H1 (cell line): ENCODE measurements around the gene CNTD1. TPM values are rescaled to one million over a fixed set of nuclear protein-coding genes. Genes with fewer than 3 reads are reported as not detected.

Experiments
- CTCF ChIA-PET: fragments of 300-600 bp; sonication (Branson Sonifier 250); formaldehyde crosslinking; loops from one replicate; lab custom pipeline; 2021; ENCODE audit not compliant: partially characterized antibody; lab: Charles Lee
- POLR2A ChIA-PET: fragments of 300-600 bp; sonication (Branson Sonifier 250); formaldehyde crosslinking; loops from one replicate; lab custom pipeline; 2021; ENCODE audit warnings: inconsistent platforms; ENCODE audit not compliant: partially characterized antibody; lab: Charles Lee
- DNase-seq, 2 experiments: peaks; one replicate each; pipeline versions ENCODE4 v3.0.0 to v3.0.0-alpha.2; 2010 to 2022; ENCODE audit warnings: low spot score in 2 of 2, low read depth in 1 of 2, mixed read lengths in 1 of 2
- FAIRE-seq: peaks from 2 replicates; lab custom pipeline; 2011; peaks lifted over from hg19 to GRCh38; lab: Jason Lieb, UNC
- H2AFZ ChIP-seq: 2 replicates; pipeline ENCODE4 v1.8.1; 2012; ENCODE audit warnings: low read length, inconsistent platforms
- H2AK5ac ChIP-seq: 2 replicates; pipeline ENCODE4 v1.6.1; 2013; ENCODE audit warnings: low read depth, low read length
- H2BK120ac ChIP-seq: replicated peaks from 2 replicates; pipeline ENCODE3; 2013; ENCODE audit warnings: low read depth, low read length, inconsistent platforms
- H2BK12ac ChIP-seq: 2 replicates; pipeline ENCODE4 v1.6.1; 2013; ENCODE audit warnings: low read depth, low read length
- H2BK15ac ChIP-seq: 2 replicates; pipeline ENCODE4 v1.6.1; 2013; ENCODE audit warnings: low read length
- H2BK20ac ChIP-seq: 2 replicates; pipeline ENCODE4 v1.6.1; 2013; ENCODE audit warnings: low read length
- H2BK5ac ChIP-seq: 2 replicates; pipeline ENCODE4 v1.6.1; 2013; ENCODE audit warnings: low read depth, low read length
- H3K14ac ChIP-seq: 2 replicates; pipeline ENCODE4 v1.6.1; 2013; ENCODE audit warnings: inconsistent platforms; ENCODE audit not compliant: insufficient read length
- H3K18ac ChIP-seq: 2 replicates; pipeline ENCODE4 v1.6.1; 2013; ENCODE audit warnings: low read length; ENCODE audit errors: extremely low read depth
- H3K23ac ChIP-seq: 2 replicates; pipeline ENCODE4 v1.6.1; 2013; ENCODE audit warnings: inconsistent platforms; ENCODE audit not compliant: insufficient read length
- H3K23me2 ChIP-seq: 2 replicates; pipeline ENCODE4 v1.6.1; 2013; ENCODE audit warnings: low read depth, low read length
- H3K27ac ChIP-seq: 2 replicates; pipeline ENCODE4 v1.6.1; 2011; ENCODE audit warnings: low read depth, low read length, inconsistent platforms
- H3K27me3 ChIP-seq, 4 experiments: replicated peaks in 1 of 4; 1 replicate in 1 of 4; 2 replicates in 3 of 4; pipeline versions ENCODE4 v1.6.1 to v1.8.1; 2011 to 2013; ENCODE audit warnings: low read length in 3 of 4, mild to moderate bottlenecking in 3 of 4, inconsistent platforms in 2 of 4, mixed read lengths in 2 of 4, moderate library complexity in 1 of 4; ENCODE audit not compliant: control insufficient read depth in 3 of 4, insufficient read depth in 3 of 4; ENCODE audit errors: extremely low read depth in 1 of 4
- H3K36me3 ChIP-seq, 4 experiments: 2 replicates each; pipeline versions ENCODE4 v1.6.1 to v1.8.1; 2011 to 2013; ENCODE audit warnings: mild to moderate bottlenecking in 4 of 4, low read length in 3 of 4, moderate library complexity in 2 of 4, control low read depth in 1 of 4, inconsistent platforms in 1 of 4; ENCODE audit not compliant: insufficient read depth in 4 of 4, control insufficient read depth in 2 of 4
- H3K4ac ChIP-seq: replicated peaks from 2 replicates; pipeline ENCODE3; 2013; ENCODE audit warnings: low read length, low read depth, mixed read lengths, inconsistent platforms; ENCODE audit not compliant: insufficient read length
- H3K4me1 ChIP-seq, 4 experiments: replicated peaks in 1 of 4; 1 replicate in 1 of 4; 2 replicates in 3 of 4; pipeline versions ENCODE4 v1.6.1 to v1.8.1; 2011 to 2013; ENCODE audit warnings: low read length in 3 of 4, inconsistent platforms in 2 of 4, mixed read lengths in 1 of 4; ENCODE audit not compliant: insufficient read depth in 4 of 4, control insufficient read depth in 3 of 4
- H3K4me2 ChIP-seq, 2 experiments: 2 replicates each; pipeline versions ENCODE4 v1.6.1 to v1.8.1; 2011 to 2013; ENCODE audit warnings: low read depth in 2 of 2, low read length in 2 of 2, control low read depth in 1 of 2, inconsistent platforms in 1 of 2, mild to moderate bottlenecking in 1 of 2; ENCODE audit not compliant: insufficient read depth in 1 of 2
- H3K4me3 ChIP-seq, 4 experiments: fragments of 200-600, 300-600 bp in 1 of 4; sonication (generic), shearing (Covaris generic), sonication (Bioruptor Twin) in 1 of 4; 2 replicates each; pipeline versions ENCODE4 v1.5.1 to v1.8.1; 2011 to 2016; ENCODE audit warnings: low read length in 4 of 4, low read depth in 3 of 4, control low read depth in 2 of 4, inconsistent platforms in 2 of 4, mild to moderate bottlenecking in 2 of 4, mixed read lengths in 1 of 4, moderate library complexity in 1 of 4; ENCODE audit not compliant: insufficient read depth in 2 of 4; ENCODE audit errors: extremely low read depth in 1 of 4
- H3K56ac ChIP-seq: replicated peaks from 2 replicates; pipeline ENCODE3; 2013; ENCODE audit warnings: low read depth, mild to moderate bottlenecking, mixed read lengths, low read length, inconsistent platforms; ENCODE audit not compliant: insufficient read length
- H3K79me1 ChIP-seq: 2 replicates; pipeline ENCODE4 v1.6.1; 2013; ENCODE audit warnings: low read depth, low read length, control low read depth
- H3K79me2 ChIP-seq, 2 experiments: 2 replicates each; pipeline versions ENCODE4 v1.6.1 to v1.8.1; 2012 to 2013; ENCODE audit warnings: low read length in 2 of 2, mild to moderate bottlenecking in 2 of 2, inconsistent platforms in 1 of 2; ENCODE audit not compliant: insufficient read depth in 2 of 2, control insufficient read depth in 1 of 2
- H3K9ac ChIP-seq, 4 experiments: replicated peaks in 1 of 4; 1 replicate in 1 of 4; 2 replicates in 3 of 4; pipeline versions ENCODE4 v1.6.1 to v1.8.1; 2011 to 2013; ENCODE audit warnings: low read depth in 3 of 4, low read length in 3 of 4, control low read depth in 2 of 4, mild to moderate bottlenecking in 2 of 4, moderate library complexity in 2 of 4, inconsistent platforms in 1 of 4; ENCODE audit errors: extremely low read depth in 1 of 4
- H3K9me3 ChIP-seq, 2 experiments: 2 replicates each; pipeline versions ENCODE4 v1.6.1 to v1.8.1; 2012 to 2013; ENCODE audit warnings: mild to moderate bottlenecking in 2 of 2, moderate library complexity in 2 of 2, control low read depth in 1 of 2, inconsistent platforms in 1 of 2, low read depth in 1 of 2, low read length in 1 of 2, mixed read lengths in 1 of 2; ENCODE audit not compliant: insufficient read depth in 2 of 2
- H4K20me1 ChIP-seq, 2 experiments: replicated peaks in 1 of 2; 2 replicates each; pipeline versions ENCODE3 to v1.8.1; 2011 to 2013; ENCODE audit warnings: inconsistent platforms in 2 of 2, low read length in 2 of 2, mild to moderate bottlenecking in 1 of 2; ENCODE audit not compliant: insufficient read depth in 2 of 2, control insufficient read depth in 1 of 2
- H4K5ac ChIP-seq: 2 replicates; pipeline ENCODE4 v1.6.1; 2013; ENCODE audit warnings: low read length, low read depth, mixed read lengths, inconsistent platforms; ENCODE audit not compliant: insufficient read length
- H4K8ac ChIP-seq: 2 replicates; pipeline ENCODE4 v1.8.0; 2013; ENCODE audit warnings: mild to moderate bottlenecking, moderate library complexity, low read length, inconsistent platforms; ENCODE audit not compliant: insufficient read depth; ENCODE audit errors: extremely low read depth
- H4K91ac ChIP-seq: replicated peaks from 2 replicates; pipeline ENCODE3; 2013; ENCODE audit warnings: low read length, mixed read lengths, inconsistent platforms; ENCODE audit not compliant: insufficient read length
- ASH2L ChIP-seq: fragments of 200-600, 300-600 bp; sonication (generic); IDR thresholded peaks from one replicate; pipeline ENCODE4 v1.7.1; 2017; ENCODE audit warnings: low read length
- ATF3 ChIP-seq: IDR thresholded peaks from 2 replicates; pipeline ENCODE4 v1.6.1; 2011; ENCODE audit warnings: low read depth, mild to moderate bottlenecking, low read length; ENCODE audit not compliant: insufficient read depth
- BRCA1 ChIP-seq: IDR thresholded peaks from 2 replicates; pipeline ENCODE4 v1.6.1; 2012; ENCODE audit warnings: low read depth, low read length, improper control_type of control experiment
- CREB1 ChIP-seq: IDR thresholded peaks from 2 replicates; pipeline ENCODE4 v1.6.1; 2012; ENCODE audit warnings: inconsistent platforms
- E2F6 ChIP-seq: IDR thresholded peaks from 2 replicates; pipeline ENCODE4 v1.6.1; 2012; ENCODE audit warnings: inconsistent platforms
- MAFK ChIP-seq: IDR thresholded peaks from 2 replicates; pipeline ENCODE4 v1.6.1; 2012; ENCODE audit warnings: low read depth, mild to moderate bottlenecking, improper control_type of control experiment, low read length
- RAD21 ChIP-seq, 2 experiments: IDR thresholded peaks in 1 of 2; conservative IDR thresholded peaks in 1 of 2; 2 replicates each; pipeline ENCODE4 v1.6.1; 2011; ENCODE audit warnings: low read depth in 2 of 2, low read length in 2 of 2, improper control_type of control experiment in 1 of 2, inconsistent platforms in 1 of 2, mild to moderate bottlenecking in 1 of 2, moderate library complexity in 1 of 2
- RBBP5 ChIP-seq: IDR thresholded peaks from 2 replicates; pipeline ENCODE4 v1.7.1; 2012; ENCODE audit warnings: low read depth, mild to moderate bottlenecking, inconsistent platforms, low read length, moderate library complexity, borderline replicate concordance
- SIN3A ChIP-seq, 2 experiments: IDR thresholded peaks in 1 of 2; conservative IDR thresholded peaks in 1 of 2; 2 replicates each; pipeline ENCODE4 v1.6.1; 2011 to 2012; ENCODE audit warnings: low read length in 2 of 2, improper control_type of control experiment in 1 of 2, low read depth in 1 of 2, mild to moderate bottlenecking in 1 of 2
- SP1 ChIP-seq: IDR thresholded peaks from 2 replicates; pipeline ENCODE4 v1.6.1; 2011; ENCODE audit warnings: low read depth, low read length
- SP2 ChIP-seq: IDR thresholded peaks from 2 replicates; pipeline ENCODE4 v1.6.1; 2012; ENCODE audit warnings: mild to moderate bottlenecking, low read length, inconsistent platforms
- SUZ12 ChIP-seq: fragments of 200-600 bp; sonication (generic); IDR thresholded peaks from 2 replicates; pipeline ENCODE4 v1.6.1; 2012; ENCODE audit warnings: mild to moderate bottlenecking, inconsistent platforms, low read length, moderate library complexity, mixed read lengths
- ZNF274 ChIP-seq: IDR thresholded peaks from 2 replicates; pipeline ENCODE4 v1.7.0; 2012; ENCODE audit warnings: low read length, borderline replicate concordance; ENCODE audit errors: extremely low read depth
- WGBS, 2 experiments: shearing (Covaris generic) in 1 of 2; methylation state at CpG; one replicate each; pipeline versions ENCODE4 v1.1.6 to v1.1.7; 2013 to 2015; ENCODE audit warnings: low lambda C conversion rate in 2 of 2, mixed read lengths in 2 of 2, inconsistent platforms in 1 of 2, low coverage in 1 of 2, missing lambda C conversion rate in 1 of 2; ENCODE audit not compliant: insufficient replicate concordance in 2 of 2, insufficient coverage in 1 of 2, insufficient read length in 1 of 2; ENCODE audit errors: extremely low coverage in 1 of 2, missing lambda C conversion rate in 1 of 2; 5-methylcytosine and 5-hydroxymethylcytosine counted together
- polyA plus RNA-seq, 7 experiments: library from polyadenylated mRNA; depleted of rRNA in 3 of 7; stranded (reverse) in 5 of 7; unstranded in 2 of 7; fragments of >200 nt in 5 of 7; fragments of 200-250 nt in 2 of 7; gene quantifications; 1 replicate in 5 of 7; 2 replicates in 1 of 7; 4 replicates in 1 of 7; pipeline versions ENCODE4 v1.2.1 to v1.2.3, GENCODE V29; 2011 to 2013; ENCODE audit warnings: missing spikeins in 2 of 7, mixed read lengths in 2 of 7
- total RNA-seq: library from RNA; stranded (reverse); fragmentation: NEBNext Ultra II Directional; extraction: Animal tissue kit (Norgen Biotek cat#: 25700); gene quantifications from 2 replicates; pipeline ENCODE4 v1.2.1, GENCODE V29; 2021

The CNTD1 gene
- total and polyA plus RNA-seq, 2 of the 8 experiments (the other 6 are each of a cell fraction or from before 2014, with no cell fraction given), result not detected

GRCh38 chr17:42849031-42849430 lies 50.4 kb downstream of the CNTD1 start:
- H3K4me2 ChIP-seq, result no peak overlapping the region
- H4K5ac ChIP-seq, result no peak overlapping the region
- H3K79me1 ChIP-seq, result no peaks in the 10 kb centered on the region; the same call in 1 of the 2 replicates
- H3K23me2 ChIP-seq, result no peaks in the 10 kb centered on the region
- H4K20me1 ChIP-seq, result peaks cover 9 to 16% of the 10 kb centered on the region in 2 experiments
- H3K14ac ChIP-seq, result no peak overlapping the region
- H3K4me1 ChIP-seq, result no peaks in the 10 kb centered on the region; a peak in 1 of 7 replicates
- H2BK120ac ChIP-seq, result no peak overlapping the region
- H2AFZ ChIP-seq, result no peak overlapping the region
- no peak overlapping the region for H2BK5ac ChIP-seq
- ChIA-PET POLR2A (interaction anchor here (0.6 to 10.4 kb wide), 9 partner anchors 8 to 519 kb away, joined by 3 to 111 read pairs (median 4); partner anchors contain the start of genes PSME3 and RPL27), CTCF (interaction anchor here (1.0 to 8.9 kb wide), 8 partner anchors 10 to 93 kb away, joined by 3 to 141 read pairs (median 5); no protein-coding TSS in a partner anchor)
- no peaks in the 10 kb centered on the region for H3K9me3 ChIP-seq
- no peak overlapping the region for H3K4ac ChIP-seq
- no peaks in the 10 kb centered on the region; a peak in 1 of 7 replicates for H3K27me3 ChIP-seq
- no peak overlapping the region for H3K27ac ChIP-seq
- no peak overlapping the region for H3K4me3 ChIP-seq
- FAIRE-seq (no peak), DNase-seq (no peak)
- H3K23ac ChIP-seq, result no peak overlapping the region
- H2AK5ac ChIP-seq, result no peak overlapping the region
- no peak overlapping the region for H3K9ac ChIP-seq
- no peak overlapping the region for H2BK12ac ChIP-seq
- peaks cover 13 to 18% (median 15%) of the 10 kb centered on the region in 4 experiments; a peak in 7 of 8 replicates for H3K36me3 ChIP-seq
- no peak overlapping the region for H2BK20ac ChIP-seq
- H2BK15ac ChIP-seq, result no peak overlapping the region
- H3K56ac ChIP-seq, result no peak overlapping the region
- 89% methylated on average over 9 of the region's 9 CpGs; no CpG with 5 or more reads in 1 of the 2 experiments for WGBS, 2 experiments
- no peak overlapping the region for H4K8ac ChIP-seq
- no peaks in the 10 kb centered on the region for H3K79me2 ChIP-seq
- H4K91ac ChIP-seq, result no peak overlapping the region
- H3K18ac ChIP-seq, result no peak overlapping the region
- no peak for TF ChIP-seq SUZ12
- no peak for TF ChIP-seq SIN3A (conservative IDR thresholded peaks at IDR 0.05 in 1 of 2, IDR thresholded peaks at IDR 0.05 in 1 of 2; ENCODE audit: low read depth in 1 of 2, low read length in 2 of 2)
- TF ChIP-seq ZNF274, result no peak
- TF ChIP-seq SP2, result no peak
- TF ChIP-seq ATF3, result no peak
- no peak for TF ChIP-seq MAFK
- no peak for TF ChIP-seq E2F6
- no peak for TF ChIP-seq RBBP5
- no peak for TF ChIP-seq ASH2L
- TF ChIP-seq CREB1, result no peak
- no peak for TF ChIP-seq SP1
- no peak for TF ChIP-seq RAD21 (IDR thresholded peaks at IDR 0.05 in 1 of 2, conservative IDR thresholded peaks at IDR 0.05 in 1 of 2; ENCODE audit: low read depth in 2 of 2, low read length in 2 of 2)
- TF ChIP-seq BRCA1, result no peak
